Fibroblast of skin of abdomen (primary cell): ENCODE data around the gene AHCYL2.
A peak's percentile ranks its signal among the peaks of the same experiment; 100 is the strongest.
"Not testable (repeated sequence)": the region's sequence is repeated elsewhere in the genome, so short reads cannot be mapped to it uniquely, and the experiment has no call there.

Experiments
- DNase-seq: peaks from one replicate; pipeline ENCODE4 v3.0.0-alpha.2; 2013

AHCYL2 gene

DNA sequence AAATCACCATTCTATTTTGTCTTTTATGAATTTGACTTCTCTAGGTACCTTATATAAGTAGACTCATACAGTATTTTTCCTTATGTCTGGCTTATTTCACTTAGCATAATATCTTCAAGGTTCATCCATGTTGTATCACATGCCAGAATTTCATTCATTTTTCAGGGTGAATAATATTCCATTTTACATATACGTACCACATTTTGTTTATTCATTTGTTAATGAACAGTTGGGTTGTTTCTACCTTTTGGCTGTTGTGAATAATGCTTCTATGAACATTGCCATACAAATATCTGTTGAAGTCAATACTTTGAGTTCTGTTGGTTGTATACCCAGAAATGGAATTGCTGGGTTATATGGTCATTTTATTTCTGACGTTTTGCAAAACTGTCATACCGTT lies 20.7 kb downstream of the AHCYL2 start:
- no peak for DNase-seq

DNA sequence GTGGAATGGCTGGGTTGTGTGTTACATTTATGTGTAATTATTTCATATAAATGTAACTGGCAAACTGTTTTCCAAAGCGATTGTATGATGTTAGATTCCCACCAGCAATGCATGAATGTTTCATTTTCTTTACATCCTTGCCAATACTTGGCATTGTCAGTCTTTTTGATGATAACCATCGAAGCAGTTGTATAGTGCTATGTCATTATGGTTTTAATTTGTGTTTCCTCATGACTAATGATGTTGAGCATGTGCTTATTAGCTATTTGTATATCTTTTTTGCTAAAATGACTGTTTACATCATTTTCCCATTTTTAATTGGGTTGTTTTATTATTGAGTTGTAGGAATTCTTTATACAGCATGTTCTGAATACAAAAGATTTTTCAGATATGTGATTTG lies 22.3 kb downstream of the AHCYL2 start:
- DNase-seq, result no peak

DNA sequence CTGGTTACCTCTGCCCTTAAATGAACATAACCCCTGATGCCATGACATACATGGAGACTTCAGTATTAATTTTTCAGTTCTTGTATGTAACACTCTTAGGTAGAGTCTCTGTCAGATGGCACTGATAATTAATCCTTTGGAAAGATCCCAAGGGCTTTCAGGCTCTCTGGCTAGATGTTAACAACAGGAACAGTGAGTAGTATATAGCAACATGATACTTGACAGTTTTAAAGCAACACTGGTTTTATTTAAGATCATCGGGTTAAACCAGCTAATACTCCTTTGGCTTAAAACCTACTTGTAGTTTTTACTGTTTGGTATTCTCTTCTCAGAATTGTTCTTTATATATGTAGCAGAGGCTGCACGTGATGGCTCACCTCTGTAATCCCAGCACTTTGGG lies 27.3 kb downstream of the AHCYL2 start:
- no peak for DNase-seq

DNA sequence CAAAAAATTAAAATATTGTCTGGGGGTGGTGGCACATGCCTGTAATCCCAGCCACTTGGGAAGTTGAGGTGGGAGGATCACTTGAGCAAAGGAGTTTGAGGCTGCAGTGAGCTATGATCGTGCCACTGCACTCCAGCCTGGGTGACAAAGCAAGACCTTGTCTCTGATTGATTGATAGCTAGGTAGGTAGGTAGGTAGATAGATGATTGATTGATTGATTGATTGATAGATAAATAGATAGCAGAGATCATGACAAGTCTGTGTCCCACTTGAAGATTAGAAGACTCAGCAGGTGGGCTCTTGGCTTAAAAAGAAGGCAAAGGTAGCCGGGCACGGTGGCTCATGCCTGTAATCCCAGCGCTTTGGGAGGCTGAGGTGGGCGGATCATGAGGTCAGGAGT lies 27.8 kb downstream of the AHCYL2 start:
- DNase-seq, result not testable (repeated sequence)

DNA sequence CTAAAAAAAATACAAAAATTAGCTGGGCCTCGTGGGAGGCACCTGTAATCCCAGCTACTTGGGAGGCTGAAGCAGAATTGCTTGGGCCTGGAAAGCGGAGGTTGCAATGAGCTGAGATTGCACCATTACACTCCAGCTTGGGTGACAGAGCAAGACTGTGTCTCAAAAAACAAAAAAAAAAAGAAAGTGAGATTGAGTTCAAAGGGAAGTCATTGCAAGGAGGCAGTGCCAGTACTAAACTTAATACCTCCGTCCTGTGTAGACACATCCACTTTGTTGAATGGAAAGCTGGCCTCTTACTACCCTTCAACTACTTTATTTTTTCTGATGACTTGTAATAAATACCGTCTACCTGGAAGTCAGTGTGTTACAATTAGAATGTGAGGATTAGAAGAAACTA lies 31.0 kb downstream of the AHCYL2 start:
- DNase-seq, result no peak

DNA sequence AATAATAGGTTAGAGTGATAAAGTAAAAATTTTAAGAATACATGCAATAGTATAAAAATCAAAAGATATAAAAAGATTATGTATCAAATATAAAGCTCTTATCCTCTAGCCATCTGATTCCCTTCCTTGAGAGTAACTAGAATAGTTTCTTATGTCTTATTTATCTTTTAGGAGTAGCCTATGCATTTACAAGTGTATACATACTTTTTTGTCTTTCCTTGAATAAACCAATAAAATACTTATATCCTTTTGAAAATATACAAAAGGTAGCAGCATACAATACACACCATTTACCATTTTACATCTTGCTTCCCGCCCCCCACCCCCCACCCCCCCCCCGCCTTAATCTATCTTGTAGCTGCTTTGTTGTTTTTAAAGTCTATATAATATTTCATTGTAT lies 31.4 kb downstream of the AHCYL2 start:
- DNase-seq, result no peak

DNA sequence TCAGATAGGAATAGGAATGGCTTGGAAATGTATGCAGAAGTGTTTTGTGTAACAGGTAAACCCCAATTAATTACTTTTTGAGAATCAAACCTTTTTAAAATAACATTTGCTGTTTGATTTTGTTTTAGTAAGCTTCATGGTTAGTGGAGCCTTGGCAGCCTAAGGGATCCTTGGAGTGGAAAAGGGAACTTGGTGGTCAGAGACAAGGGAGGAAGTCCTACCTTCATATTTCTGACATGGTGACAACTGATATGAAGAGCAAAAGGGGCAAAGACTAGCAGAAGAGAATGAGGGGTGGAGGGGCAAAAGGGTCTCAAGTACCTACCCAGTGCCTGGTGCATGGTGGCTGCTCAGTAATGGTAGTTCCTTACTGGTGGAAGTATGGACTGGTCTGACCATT lies 32.3 kb downstream of the AHCYL2 start:
- no peak for DNase-seq

DNA sequence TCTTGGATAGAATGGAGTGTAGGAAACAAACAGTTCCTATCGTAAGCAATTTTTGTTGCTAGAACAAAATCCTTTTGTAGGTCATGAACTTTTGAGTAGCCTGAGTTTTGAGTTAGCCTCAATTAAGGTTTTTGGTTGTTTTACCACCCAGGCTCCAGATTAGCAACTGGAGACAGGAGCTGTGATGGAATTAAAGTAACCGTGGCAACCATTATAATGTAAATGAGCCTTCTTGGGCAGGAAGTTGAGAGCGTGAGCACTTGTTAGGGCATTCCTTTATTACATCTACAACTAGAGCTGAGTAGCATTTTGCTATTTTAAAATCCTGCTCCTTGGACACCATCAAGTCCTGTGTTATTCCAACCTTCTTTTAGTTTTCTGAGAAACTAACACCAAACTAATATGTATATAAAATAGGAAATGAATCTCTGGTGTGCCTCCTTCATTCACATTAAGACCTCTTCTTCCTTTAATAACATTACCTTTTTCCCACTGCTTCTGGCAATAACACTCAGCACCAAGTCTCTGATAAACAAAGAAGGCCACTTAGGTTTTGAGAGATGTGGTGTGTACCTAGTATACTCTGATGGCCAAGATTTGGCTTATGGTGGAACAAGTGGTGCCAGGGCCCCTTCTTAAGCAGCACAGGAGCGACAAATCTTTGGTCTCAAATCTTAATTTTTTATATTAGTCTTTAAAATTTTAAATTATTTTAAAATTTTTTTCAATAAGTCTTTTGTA lies 34.0 kb downstream of the AHCYL2 start:
- DNase-seq, result no peak

DNA sequence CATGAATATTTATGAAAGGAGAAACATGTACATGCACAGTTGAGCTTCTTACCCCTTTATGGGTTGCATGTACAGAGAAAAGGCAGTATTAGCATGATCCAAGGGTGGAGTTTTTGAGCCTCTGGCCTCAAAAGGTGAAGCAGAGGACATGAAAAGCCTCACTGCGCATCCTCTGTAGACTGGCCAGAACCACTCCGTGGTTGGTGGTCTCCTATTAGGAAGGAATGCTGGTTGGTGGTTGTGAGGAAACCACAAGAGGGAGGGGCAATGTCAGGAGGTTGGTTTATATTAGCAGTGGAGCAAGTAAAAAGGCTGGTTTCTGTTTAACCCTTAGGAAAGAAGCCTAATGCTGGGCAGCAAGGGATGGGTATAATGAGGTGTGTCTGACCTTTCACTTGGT lies 37.5 kb downstream of the AHCYL2 start:
- peak; percentile 12 for DNase-seq

DNA sequence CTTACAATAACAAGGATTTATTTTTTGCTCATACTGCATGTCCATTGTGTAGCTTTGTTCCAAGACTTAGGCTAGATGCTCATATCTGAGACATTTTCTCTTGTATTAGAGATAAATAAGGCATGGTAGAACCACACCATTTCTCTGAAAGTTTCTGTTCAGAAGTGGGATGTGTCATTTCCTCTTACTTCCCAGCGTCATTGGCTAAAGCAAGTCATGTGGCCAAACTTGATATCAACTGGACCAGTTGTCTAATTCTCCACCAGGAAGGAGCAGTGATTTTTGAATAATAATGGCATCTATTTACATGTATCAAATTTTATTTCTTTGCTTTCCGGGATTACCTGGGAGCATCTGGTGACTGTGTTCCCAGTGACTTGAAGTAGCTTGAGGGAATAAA lies 38.3 kb downstream of the AHCYL2 start:
- no peak for DNase-seq

DNA sequence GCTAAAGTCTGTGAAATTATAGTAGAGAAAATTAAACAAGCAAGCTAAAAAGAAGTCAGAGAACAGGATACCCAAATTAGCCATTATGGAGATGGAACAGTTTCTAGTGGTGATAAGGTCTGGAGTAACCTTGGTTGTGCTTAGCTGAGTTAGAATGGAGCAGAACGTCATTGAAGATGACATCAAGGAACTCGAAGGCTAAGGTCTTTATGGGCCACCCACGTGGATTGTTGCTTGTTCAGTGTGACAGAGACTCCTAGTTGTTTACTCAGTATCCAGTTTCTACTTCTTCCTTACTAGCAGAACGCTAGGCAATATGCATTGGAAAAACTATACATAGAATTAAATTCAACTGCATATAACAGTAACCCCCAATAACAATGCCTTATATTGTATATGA lies 39.7 kb downstream of the AHCYL2 start:
- no peak for DNase-seq

DNA sequence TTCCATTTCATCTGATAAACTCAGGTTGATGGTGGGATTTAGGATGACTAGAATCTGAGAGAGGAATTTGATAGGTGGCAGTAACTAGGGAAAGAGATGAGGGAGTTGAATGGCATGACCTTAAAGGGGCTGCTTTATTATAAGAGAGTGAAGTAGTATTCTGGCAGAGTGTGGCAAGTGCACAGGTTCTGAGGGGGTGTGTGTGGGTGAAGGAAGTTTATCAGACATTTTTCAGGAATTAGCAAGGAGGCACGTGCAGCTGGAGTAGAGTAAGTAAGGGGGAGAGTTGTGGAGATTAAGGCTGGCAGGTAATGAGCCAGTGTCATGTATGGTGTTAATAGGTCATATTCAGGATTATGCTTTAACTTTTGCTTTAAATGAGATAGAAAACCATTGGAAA lies 40.5 kb downstream of the AHCYL2 start:
- no peak for DNase-seq

DNA sequence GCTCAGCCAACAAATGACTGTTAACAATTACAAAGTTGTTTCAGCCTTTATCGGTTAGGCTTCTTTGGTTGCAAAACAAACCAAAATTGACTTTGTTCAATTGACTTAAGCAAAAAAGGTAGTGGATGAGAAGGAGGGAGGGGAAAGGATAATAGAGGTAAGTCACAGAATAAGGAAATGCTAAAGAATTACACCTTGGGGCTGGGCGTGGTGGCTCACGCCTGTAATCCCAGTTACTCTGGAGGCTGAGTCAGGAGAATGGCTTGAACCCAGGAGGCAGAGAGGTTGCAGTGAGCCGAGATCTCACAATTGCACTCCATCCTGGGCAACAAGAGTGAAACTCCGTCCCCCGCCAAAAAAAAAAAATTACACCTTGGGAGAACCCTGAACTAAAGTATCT lies 41.4 kb downstream of the AHCYL2 start:
- no peak for DNase-seq

DNA sequence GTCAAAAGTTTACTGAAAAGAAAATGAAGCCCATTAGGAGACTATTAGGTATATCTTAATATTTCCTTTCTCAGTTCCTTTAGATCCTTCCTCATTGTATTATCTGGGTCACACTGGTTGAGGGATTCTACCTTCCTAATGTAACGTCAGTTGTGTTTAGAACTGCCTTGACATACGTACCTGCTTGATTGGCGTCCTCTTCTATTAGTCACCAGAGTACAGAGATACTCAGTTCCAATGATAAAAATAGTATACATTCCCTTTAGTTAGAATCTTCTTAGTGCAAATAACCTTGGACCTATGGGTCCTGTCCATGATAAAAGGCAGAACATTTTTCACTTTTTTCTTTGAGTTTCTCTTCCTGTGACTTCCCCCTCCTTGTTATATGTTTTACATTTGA lies 45.2 kb downstream of the AHCYL2 start:
- no peak for DNase-seq

DNA sequence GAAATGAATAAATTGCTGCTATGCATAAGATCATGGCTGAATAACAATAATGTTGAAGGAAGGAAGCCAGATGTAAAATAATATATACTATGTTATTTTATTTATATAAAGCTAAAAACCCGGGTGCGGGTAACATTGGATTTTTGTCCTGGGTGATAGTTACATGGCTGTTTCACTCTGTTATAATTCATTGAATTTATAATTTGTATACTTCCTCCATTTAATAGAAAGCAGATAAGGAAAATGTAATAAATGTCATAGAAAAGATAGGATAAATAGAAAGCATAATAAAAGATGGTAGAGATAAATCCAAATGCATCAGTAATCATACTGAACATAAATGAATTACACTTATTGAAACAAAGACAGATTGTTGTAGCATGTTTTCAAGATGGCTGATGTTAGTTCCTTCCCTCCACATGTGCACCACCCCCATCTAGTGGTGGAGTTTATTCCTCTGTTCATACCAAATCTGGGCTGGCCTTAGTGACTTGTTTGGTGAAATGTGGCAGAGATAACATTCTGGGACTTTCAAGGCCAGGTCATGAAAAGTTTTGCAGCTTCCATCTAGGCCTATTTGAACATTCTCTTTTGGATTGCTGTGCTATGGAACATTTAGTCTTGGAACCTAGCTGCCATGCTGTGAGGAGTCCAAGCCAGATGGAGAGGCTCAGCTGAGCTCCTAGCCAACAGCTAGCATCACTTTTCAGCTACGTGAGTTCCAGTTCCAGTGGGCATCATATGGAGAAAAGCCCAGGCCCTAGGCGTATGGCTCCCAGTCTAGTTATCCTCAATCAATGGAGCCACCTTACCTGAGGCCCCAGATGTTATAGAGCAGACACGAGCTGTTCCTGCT lies 46.9 kb downstream of the AHCYL2 start:
- peak; percentile 26 for DNase-seq

DNA sequence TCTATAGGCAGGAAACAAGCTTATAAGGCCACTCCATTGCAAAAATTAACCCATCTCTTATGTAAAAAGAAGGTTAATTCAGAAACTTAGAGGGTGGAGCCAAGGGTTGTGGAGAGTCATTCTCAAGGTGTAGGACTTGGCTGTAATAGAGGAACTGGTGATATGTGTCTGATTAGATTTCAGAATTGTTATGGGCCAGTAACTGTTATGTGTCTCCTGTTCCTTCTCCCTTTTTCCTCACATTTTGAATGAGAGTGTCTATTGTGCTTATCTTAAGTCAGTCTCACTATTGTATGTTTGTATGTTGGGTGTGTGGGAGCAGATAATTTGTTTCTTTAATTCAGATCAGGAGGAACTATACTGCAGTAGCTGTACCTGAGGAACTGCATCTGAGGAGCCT lies 49.1 kb downstream of the AHCYL2 start:
- DNase-seq, result no peak

DNA sequence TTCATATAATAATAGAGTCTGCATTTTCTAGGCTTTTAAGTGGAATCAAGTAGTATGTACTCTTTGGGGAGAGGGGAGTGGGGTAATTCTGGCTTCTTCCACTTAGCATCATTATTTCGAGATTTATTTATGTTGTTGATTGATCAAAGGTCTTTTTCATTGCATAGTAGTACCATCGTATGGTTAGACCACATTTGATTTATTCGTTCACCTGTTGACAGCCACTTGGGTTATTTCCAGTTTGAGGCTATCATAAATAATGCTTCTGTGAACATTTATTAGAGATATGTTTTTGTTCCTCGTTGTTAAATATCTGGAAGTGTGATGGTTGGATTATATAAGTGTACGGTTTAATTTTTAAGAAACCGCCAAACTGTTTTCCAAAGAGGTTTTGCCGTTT lies 52.8 kb downstream of the AHCYL2 start:
- no peak for DNase-seq

DNA sequence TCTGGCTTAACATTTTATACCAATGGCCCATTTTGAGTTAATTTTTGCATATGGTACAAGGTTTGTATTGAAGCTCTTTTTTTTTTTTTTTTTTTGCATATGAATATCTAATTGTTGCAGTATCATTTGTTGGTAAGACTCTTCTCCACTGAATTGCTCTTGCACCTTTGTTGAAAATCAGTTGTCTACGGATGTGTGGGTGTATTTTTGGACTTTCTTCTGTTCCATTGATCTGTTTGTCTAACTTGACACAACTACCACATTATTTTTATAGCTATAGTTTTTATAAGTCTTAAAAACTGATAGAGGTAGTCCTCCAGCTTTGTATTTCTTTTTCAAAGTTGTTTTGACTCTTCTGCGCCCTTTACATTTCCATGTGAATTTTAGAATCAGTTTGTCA lies 53.9 kb downstream of the AHCYL2 start:
- DNase-seq, result no peak

DNA sequence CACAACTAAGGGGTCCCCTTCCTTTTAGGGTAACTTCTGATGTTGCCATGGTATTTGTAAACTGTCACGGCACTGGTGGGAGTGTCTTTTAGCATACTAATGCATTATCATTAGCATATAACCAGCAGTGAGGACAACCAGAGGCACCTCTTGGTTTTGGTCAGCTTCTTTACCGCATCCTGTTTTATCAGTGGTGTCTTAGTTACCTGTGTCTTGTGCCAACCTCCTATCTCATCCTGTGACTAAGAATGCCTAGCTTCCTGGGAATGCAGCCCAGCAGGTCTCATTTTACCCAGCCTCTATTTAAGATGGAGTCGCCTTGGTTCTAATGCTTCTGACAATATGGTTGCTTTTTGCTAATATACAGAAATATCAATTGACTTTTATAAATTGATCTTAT lies 54.9 kb downstream of the AHCYL2 start:
- DNase-seq, result no peak

DNA sequence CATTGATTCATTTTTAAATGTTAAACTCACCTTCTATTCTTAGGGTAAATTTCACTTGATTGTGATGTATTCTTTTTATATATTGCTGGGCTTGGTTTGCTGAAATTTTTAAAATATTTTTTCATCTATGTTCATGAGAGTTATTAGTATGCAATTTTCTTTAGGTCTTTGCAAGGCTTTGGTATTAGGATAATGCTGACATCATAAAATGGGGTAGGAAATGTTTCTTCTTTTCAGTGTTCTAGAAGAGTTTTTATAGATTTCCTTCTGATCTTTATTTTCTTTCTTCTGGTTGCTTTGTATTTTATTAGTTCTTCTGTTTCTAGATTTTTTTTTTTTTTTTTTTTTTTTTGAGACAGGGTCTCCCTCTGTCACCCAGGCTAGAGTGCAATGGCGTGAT lies 56.3 kb downstream of the AHCYL2 start:
- no peak for DNase-seq

DNA sequence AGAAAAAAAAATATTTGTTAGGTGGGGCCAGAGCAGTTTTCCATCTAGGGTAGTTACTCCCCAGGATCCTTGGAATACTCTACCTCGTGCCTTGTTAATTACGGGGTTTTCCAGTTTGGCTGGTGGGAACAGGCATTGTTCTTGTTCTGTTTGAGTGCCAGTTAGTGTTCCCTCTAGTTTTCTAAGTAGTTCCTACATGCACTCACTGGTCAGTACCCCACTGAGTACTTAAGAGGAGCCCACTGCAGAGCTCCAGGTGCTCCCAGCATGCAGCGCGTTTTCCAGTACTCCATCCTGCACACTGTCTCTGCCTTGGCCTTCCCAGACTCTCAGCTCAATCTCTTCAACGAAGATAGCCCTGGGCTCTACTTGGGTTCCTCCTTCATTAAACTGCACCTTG lies 58.0 kb downstream of the AHCYL2 start:
- no peak for DNase-seq

DNA sequence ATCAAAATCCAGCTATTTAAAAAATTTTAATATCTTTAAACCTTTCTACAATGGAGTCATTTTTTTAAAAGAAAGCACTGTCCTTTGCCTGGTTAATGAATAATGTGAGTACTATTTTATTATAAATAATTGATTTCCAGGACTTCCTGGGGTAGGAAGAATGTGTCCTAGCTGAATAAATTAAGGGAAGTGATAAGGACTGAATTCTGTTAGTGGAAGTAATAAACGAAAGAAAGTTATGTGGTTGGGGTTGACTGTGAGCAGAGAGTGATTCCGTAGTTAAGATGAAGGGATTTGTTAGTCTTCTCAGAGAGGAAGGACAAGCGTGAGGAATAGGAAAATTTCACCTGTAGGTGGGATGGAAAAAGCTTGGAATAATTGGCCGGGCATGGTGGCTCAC lies 59.1 kb downstream of the AHCYL2 start:
- no peak for DNase-seq

DNA sequence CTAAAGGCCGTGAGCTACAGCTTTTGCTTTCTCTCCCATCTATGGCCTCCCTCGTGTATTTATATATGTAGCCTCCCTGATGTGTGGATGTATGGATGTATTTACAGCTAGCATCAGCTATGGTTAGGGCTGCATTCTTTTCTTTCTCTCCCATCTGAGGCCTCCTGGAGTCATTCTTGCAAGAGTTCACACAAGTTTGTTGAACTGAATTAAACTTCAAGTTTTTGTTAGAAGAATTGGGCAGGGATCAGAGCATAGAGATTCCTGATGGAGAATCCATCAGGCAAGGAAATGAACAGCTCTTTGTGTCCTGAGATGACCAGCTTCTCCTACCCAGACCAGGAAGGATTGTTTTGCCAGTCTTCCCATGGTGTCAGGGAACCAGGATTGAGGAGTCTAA lies 60.3 kb downstream of the AHCYL2 start:
- DNase-seq, result peak; percentile 13

DNA sequence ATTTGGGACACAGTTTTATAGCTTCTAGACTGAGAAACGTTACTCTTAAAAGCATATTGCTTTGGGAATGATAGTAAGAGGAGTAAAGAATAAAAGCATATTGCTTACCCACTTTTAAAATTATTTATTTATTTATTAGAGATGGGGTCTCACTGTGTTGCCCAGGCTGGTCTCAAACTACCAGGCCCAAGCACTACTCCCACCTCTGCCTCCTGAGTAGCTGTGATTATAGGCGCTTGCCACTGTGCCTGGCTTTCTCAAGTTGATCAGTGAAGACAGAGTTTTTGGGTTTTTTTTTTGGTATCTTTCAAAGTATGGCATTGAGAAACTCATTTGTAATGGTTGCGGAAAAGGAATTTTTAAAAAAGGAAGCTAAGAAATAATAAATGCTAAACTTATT lies 68.0 kb downstream of the AHCYL2 start:
- DNase-seq, result no peak
